Esophagus muscularis mucosa (tissue), 4 donors: ENCODE measurements around the gene TAAR5. TPM values are rescaled to one million over a fixed set of nuclear protein-coding genes. Genes with fewer than 3 reads are reported as not detected.
"Not testable (repeated sequence)": the region's sequence is repeated elsewhere in the genome, so short reads cannot be mapped to it uniquely, and the experiment has no call there.

Experiments
- DNase-seq: peaks from one replicate; pipeline ENCODE4 v3.0.0-alpha.2; 2017; ENCODE audit errors: extremely low spot score
- H3K27ac ChIP-seq, 4 donors: fragments of 200-600 bp; sonication (generic); replicated peaks in 1 of 4; 1 replicate in 3 of 4; 2 replicates in 1 of 4; pipeline ENCODE4 v1.5.1; 2016 to 2019; ENCODE audit warnings: mild to moderate bottlenecking in 1 of 4
- H3K27me3 ChIP-seq, 4 donors: fragments of 200-600 bp; sonication (generic); one replicate each; pipeline versions ENCODE4 v1.5.1 to v1.6.0; 2016 to 2019
- H3K36me3 ChIP-seq, 4 donors: fragments of 200-600 bp; sonication (generic); one replicate each; pipeline ENCODE4 v1.5.1; 2016 to 2019
- H3K4me1 ChIP-seq, 4 donors: fragments of 200-600 bp; sonication (generic); one replicate each; pipeline ENCODE4 v1.5.1; 2016 to 2019
- H3K4me3 ChIP-seq, 4 donors: fragments of 200-600 bp; sonication (generic); 1 replicate in 2 of 4; 2 replicates in 2 of 4; pipeline ENCODE4 v1.5.1; 2016 to 2019; ENCODE audit warnings: mild to moderate bottlenecking in 4 of 4, moderate library complexity in 1 of 4
- H3K9me3 ChIP-seq, 4 donors: fragments of 200-600 bp; sonication (generic); 1 replicate in 3 of 4; 2 replicates in 1 of 4; pipeline ENCODE4 v1.5.1; 2016 to 2019
- EP300 ChIP-seq: sonication (generic); formaldehyde crosslinking; IDR thresholded peaks from one replicate; pipeline ENCODE4 v1.6.1; 2017; ENCODE audit warnings: antibody characterized with exemption
- POLR2A ChIP-seq: fragments of 450-650 bp; IDR thresholded peaks from one replicate; pipeline ENCODE4 v1.6.1; 2017; ENCODE audit warnings: antibody characterized with exemption, moderate library complexity, mild to moderate bottlenecking, low read depth
- POLR2AphosphoS5 ChIP-seq, 2 donors: sonication (generic); formaldehyde crosslinking; IDR thresholded peaks; one replicate each; pipeline ENCODE4 v1.6.1; 2017; ENCODE audit warnings: antibody characterized with exemption in 2 of 2
- WGBS: methylation state at CpG from one replicate; pipeline ENCODE4 v1.1.5; 2018; 5-methylcytosine and 5-hydroxymethylcytosine counted together
- intact Hi-C: fragments of 100-400 bp; cut with DNase I; formaldehyde crosslinking; loops from one replicate; pipeline ENCODE4 v1.15.1; 2023
- small RNA-seq, 3 donors: library from RNA; depleted of rRNA; stranded (forward); fragments of <200 nt; gene quantifications; one replicate each; pipeline ENCODE3, GENCODE V24; 2016
- total RNA-seq, 4 donors: library from RNA; depleted of rRNA; stranded (reverse); fragments of >200 nt; gene quantifications; one replicate each; pipeline versions ENCODE4 v1.1.0 to v1.2.1, GENCODE V29; 2016
- TF ChIP-seq, protein P1 (sequence below), 3 experiments: fragments of 200-600 bp in 2 of 3; fragments of 450-650 bp in 1 of 3; sonication (generic) in 2 of 3; IDR thresholded peaks; one replicate each; pipeline ENCODE4 v1.5.1; 2017 to 2019; ENCODE audit warnings: antibody characterized with exemption in 3 of 3, mild to moderate bottlenecking in 2 of 3, moderate library complexity in 1 of 3

The TAAR5 gene
- total RNA-seq, 4 donors from 2014 or later: not detected

GRCh38 chr6:132566404-132566803 lies 23.1 kb downstream of the TAAR5 start:
- Histone ChIP-seq H3K27me3 (peaks cover 0 to 10% (median 0%) of the 10 kb centered on the region in 4 donors), H3K36me3 (no peaks in the 10 kb centered on the region), H3K4me1 (no peaks in the 10 kb centered on the region), H3K4me3 (no peak overlapping the region), H3K9me3 (no peaks in the 10 kb centered on the region), H3K27ac (no peak overlapping the region)
- intact Hi-C loops: no loop called here
- 81% methylated on average over 6 of the region's 6 CpGs for WGBS
- DNase-seq: no peak
- TF ChIP-seq POLR2A: no peak
- TF ChIP-seq POLR2AphosphoS5 (IDR thresholded peaks at IDR 0.05): no peak

DNA sequence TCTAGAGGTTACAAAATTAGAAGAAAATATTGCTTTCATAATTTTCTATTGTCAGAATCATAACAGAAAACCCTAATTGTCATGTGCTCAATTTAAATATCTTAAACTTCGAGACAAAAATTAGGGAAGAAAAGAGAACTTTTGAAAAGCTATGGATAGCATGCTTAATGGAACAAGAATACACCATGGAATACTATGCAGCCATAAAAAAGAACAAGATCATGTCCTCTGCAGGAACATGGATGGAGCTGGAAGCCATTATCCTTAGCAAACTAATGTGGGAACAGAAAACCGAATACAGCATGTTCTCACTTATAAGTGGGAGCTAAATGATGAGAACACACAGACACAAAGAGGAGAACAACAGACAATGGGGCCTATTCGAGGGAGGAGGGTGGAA lies 29.5 kb downstream of the TAAR5 start:
- DNase-seq, intact Hi-C loops, H3K4me1 ChIP-seq, H3K9me3 ChIP-seq, H3K4me3 ChIP-seq, H3K36me3 ChIP-seq, H3K27ac ChIP-seq, H3K27me3 ChIP-seq: not testable (repeated sequence)
- WGBS: 75% methylated on average over 3 of the region's 3 CpGs

GRCh38 chr6:132552372-132552771 lies 37.2 kb downstream of the TAAR5 start, which contains the start of gene TAAR8:
TSS of gene TAAR8 (plus strand) at chr6:132552672. CDS start at chr6:132552693, 21 bp downstream.
- Histone ChIP-seq H3K9me3 (no peaks in the 10 kb centered on the region), H3K4me1 (no peaks in the 10 kb centered on the region), H3K27ac (no peak within 1 kb of the TSS), H3K27me3 (peaks cover 0 to 6% (median 0%) of the 10 kb centered on the region in 4 donors), H3K4me3 (no peak within 1 kb of the TSS), H3K36me3 (no peaks in the 10 kb centered on the region)
- DNase-seq: no peak
- intact Hi-C loops: no loop called here
- TF ChIP-seq POLR2A (no peak), EP300 (no peak), POLR2AphosphoS5 (IDR thresholded peaks at IDR 0.05) (no peak)
- 89% methylated on average over 2 of the region's 2 CpGs for WGBS

- no peak for DNase-seq
- no peak for TF ChIP-seq POLR2AphosphoS5 (IDR thresholded peaks at IDR 0.05)
- no peak for TF ChIP-seq EP300
- TF ChIP-seq POLR2A: no peak
- TF ChIP-seq, protein P1, sequence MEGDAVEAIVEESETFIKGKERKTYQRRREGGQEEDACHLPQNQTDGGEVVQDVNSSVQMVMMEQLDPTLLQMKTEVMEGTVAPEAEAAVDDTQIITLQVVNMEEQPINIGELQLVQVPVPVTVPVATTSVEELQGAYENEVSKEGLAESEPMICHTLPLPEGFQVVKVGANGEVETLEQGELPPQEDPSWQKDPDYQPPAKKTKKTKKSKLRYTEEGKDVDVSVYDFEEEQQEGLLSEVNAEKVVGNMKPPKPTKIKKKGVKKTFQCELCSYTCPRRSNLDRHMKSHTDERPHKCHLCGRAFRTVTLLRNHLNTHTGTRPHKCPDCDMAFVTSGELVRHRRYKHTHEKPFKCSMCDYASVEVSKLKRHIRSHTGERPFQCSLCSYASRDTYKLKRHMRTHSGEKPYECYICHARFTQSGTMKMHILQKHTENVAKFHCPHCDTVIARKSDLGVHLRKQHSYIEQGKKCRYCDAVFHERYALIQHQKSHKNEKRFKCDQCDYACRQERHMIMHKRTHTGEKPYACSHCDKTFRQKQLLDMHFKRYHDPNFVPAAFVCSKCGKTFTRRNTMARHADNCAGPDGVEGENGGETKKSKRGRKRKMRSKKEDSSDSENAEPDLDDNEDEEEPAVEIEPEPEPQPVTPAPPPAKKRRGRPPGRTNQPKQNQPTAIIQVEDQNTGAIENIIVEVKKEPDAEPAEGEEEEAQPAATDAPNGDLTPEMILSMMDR (IDR thresholded peaks at IDR 0.05): no peak
- H3K27me3 ChIP-seq: peaks cover 0 to 6% (median 0%) of the 10 kb centered on the region in 4 donors
- no peak overlapping the region for H3K4me3 ChIP-seq
- no peaks in the 10 kb centered on the region for H3K4me1 ChIP-seq
- intact Hi-C loops: no loop called here
- H3K27ac ChIP-seq: no peak overlapping the region
- WGBS: 81% methylated on average over 4 of the region's 4 CpGs
- no peaks in the 10 kb centered on the region for H3K9me3 ChIP-seq
- no peaks in the 10 kb centered on the region for H3K36me3 ChIP-seq
These were observed 38.3 kb downstream of the TAAR5 start for GRCh38 chr6:132551214-132551613.

DNA sequence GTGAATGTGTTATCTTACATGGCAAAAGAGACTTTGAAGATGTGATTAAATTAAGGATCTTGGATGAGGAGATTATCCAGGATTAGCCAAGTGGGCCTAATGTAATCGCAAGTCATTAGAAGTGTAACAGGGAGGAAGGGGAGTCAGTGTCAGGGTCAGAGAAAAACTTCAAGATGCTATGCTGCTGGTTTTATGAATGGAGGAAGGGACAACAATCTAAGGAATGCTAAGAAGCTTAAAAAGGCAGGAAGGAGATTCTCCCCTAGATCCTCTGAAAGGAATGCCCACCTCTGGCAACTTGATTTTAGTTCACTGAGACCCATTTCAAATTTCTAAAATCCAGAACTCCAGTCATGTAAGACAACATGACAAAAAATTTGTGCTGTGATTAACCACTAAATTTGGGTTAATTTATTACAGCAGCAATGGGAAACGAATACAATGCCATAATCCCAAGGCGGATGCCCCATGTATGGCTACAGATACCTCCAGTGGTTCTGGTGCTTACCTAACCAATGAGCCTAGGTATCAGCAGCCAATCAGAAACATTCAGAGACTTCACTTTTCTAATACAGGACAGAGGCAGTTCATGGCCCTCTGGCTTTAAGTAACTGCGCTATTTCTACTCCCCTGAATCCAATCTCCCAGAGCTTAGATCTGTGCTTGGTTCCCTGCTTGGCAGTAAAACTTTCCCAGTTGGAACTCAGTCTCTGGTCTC lies 40.6 kb downstream of the TAAR5 start:
- DNase-seq: no peak
- Histone ChIP-seq H3K27me3 (no peaks in the 10 kb centered on the region), H3K4me1 (no peaks in the 10 kb centered on the region), H3K36me3 (no peaks in the 10 kb centered on the region), H3K4me3 (no peak overlapping the region), H3K27ac (no peak overlapping the region), H3K9me3 (no peaks in the 10 kb centered on the region)
- TF ChIP-seq, protein P1 (IDR thresholded peaks at IDR 0.05): no peak
- no peak for TF ChIP-seq POLR2A
- 91% methylated on average over 4 of the region's 4 CpGs for WGBS
- intact Hi-C loops: no loop called here

GRCh38 chr6:132544826-132545225 lies 44.7 kb downstream of the TAAR5 start:
- Histone ChIP-seq H3K27me3 (no peaks in the 10 kb centered on the region), H3K27ac (no peak overlapping the region), H3K36me3 (no peaks in the 10 kb centered on the region), H3K4me3 (no peak overlapping the region), H3K4me1 (no peaks in the 10 kb centered on the region), H3K9me3 (no peaks in the 10 kb centered on the region)
- intact Hi-C loops: no loop called here
- no peak for TF ChIP-seq POLR2A
- no peak for TF ChIP-seq POLR2AphosphoS5 (IDR thresholded peaks at IDR 0.05)
- TF ChIP-seq EP300: no peak
- no peak for DNase-seq

Small RNAs within 50 kb of the gene (small RNA-seq; reads per million reads assigned to genes)
- gene TAAR7P: 0 reads per million in 3 donors

Other genes with a start within 250 kb of the TAAR5 start
- 10 to 100 TPM; 14.2 to 32.4 (median 23.6) TPM for gene MOXD1, start 188.3 kb downstream of the TAAR5 start, total RNA-seq
- gene STX7, start 76.6 kb downstream of the TAAR5 start, total RNA-seq: 10 to 100 TPM; 43.2 to 81.4 (median 49.9) TPM
- gene TAAR9, start 51.5 kb downstream of the TAAR5 start, total RNA-seq: not detected
- not detected for gene TAAR8, start 37.1 kb downstream of the TAAR5 start, total RNA-seq
- not detected for gene TAAR6, start 19.4 kb downstream of the TAAR5 start, total RNA-seq
- not detected for gene TAAR2, start 34.5 kb upstream of the TAAR5 start, total RNA-seq
- gene TAAR1, start 69.4 kb upstream of the TAAR5 start, total RNA-seq: not detected
- 1 to 10 TPM in 3 of 4 donors, under 1 TPM in 1; 0.57 to 2.7 (median 1.3) TPM for gene VNN1, start 124.3 kb upstream of the TAAR5 start, total RNA-seq
- 10 to 100 TPM in 1 of 4 donors, 1 to 10 TPM in 1, under 1 TPM in 2; 0.42 to 10.9 (median 1.8) TPM for gene VNN2, start 168.2 kb upstream of the TAAR5 start, total RNA-seq
- 1 to 10 TPM; 4.8 to 6.2 (median 5.7) TPM for gene SLC18B1, start 208.9 kb upstream of the TAAR5 start, total RNA-seq
- 1,000 to 10,000 TPM in 3 of 4 donors, 100 to 1,000 TPM in 1; 892 to 2,519 (median 1,816) TPM for gene RPS12, start 224.8 kb upstream of the TAAR5 start, total RNA-seq